ENCODE measurements around the gene DPP6.

Gene DPP6

DNA sequence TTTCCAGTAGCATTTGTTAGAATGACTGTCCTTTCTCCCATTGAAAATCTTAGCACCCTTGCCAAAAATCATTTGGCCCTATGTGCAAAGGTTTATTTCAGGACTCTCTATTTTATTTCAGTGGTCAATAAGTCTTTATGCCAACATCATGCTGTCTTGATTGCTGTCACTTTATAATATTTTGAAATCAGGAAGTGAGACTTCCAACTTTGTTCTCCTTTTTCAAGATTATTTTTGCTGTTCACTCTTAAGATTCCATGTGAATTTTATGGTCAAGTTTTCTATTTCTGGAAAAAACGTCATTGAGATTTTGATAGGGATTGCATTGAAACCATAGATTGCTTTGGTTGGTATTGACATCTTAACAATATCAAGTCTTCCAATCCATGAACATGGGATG is 885.6 kb downstream of the DPP6 start:
- Histone ChIP-seq H3K27ac (no peak overlapping the region), H3K36me3 (peaks cover 5% of the 10 kb centered on the region), H3K4me1 (ENCODE audit: control insufficient read depth in 1 of 2, insufficient read depth in 1 of 2, low read depth in 1 of 2, low read length in 1 of 2) (peaks cover 5 to 6% of the 10 kb centered on the region in 2 experiments), H3K27me3 (no peaks in the 10 kb centered on the region), H3K9me3 (peaks cover 8% of the 10 kb centered on the region), H3K4me3 (ENCODE audit: low read depth in 1 of 2, low read length in 1 of 2) (no peak overlapping the region)
- TF ChIP-seq, protein P1, sequence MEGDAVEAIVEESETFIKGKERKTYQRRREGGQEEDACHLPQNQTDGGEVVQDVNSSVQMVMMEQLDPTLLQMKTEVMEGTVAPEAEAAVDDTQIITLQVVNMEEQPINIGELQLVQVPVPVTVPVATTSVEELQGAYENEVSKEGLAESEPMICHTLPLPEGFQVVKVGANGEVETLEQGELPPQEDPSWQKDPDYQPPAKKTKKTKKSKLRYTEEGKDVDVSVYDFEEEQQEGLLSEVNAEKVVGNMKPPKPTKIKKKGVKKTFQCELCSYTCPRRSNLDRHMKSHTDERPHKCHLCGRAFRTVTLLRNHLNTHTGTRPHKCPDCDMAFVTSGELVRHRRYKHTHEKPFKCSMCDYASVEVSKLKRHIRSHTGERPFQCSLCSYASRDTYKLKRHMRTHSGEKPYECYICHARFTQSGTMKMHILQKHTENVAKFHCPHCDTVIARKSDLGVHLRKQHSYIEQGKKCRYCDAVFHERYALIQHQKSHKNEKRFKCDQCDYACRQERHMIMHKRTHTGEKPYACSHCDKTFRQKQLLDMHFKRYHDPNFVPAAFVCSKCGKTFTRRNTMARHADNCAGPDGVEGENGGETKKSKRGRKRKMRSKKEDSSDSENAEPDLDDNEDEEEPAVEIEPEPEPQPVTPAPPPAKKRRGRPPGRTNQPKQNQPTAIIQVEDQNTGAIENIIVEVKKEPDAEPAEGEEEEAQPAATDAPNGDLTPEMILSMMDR (IDR thresholded peaks at IDR 0.05), result no peak

GRCh38 chr7:154942691-154943090 is 890.5 kb downstream of the DPP6 start:
- Histone ChIP-seq H3K27ac (no peak overlapping the region), H3K27me3 (no peaks in the 10 kb centered on the region), H3K9me3 (no peaks in the 10 kb centered on the region), H3K4me1 (ENCODE audit: control insufficient read depth in 1 of 2, insufficient read depth in 1 of 2, low read depth in 1 of 2, low read length in 1 of 2) (peaks cover 4% of the 10 kb centered on the region in 2 experiments), H3K4me3 (ENCODE audit: low read depth in 1 of 2, low read length in 1 of 2) (no peak overlapping the region), H3K36me3 (peaks cover 52% of the 10 kb centered on the region)
- TF ChIP-seq, protein P1 (IDR thresholded peaks at IDR 0.05), result no peak

Data from neutrophil (primary cell).